ENCODE results near the gene FBN1.

The FBN1 gene

GRCh38 chr15:48407646-48408045 lies 237.9 kb downstream of the FBN1 start:
- Histone ChIP-seq H3K27me3 (ENCODE audit: control insufficient read depth in 1 of 2, insufficient read depth in 2 of 2, low read length in 2 of 2) (no peaks in the 10 kb centered on the region), H3K4me3 (ENCODE audit: low read length in 2 of 2) (no peak overlapping the region), H3K9ac (ENCODE audit: low read length in 2 of 2) (no peak overlapping the region), H3K36me3 (ENCODE audit: control insufficient read depth in 2 of 2, insufficient read depth in 2 of 2, low read length in 2 of 2) (peaks cover 6 to 12% of the 10 kb centered on the region in 2 donors), H3K4me1 (ENCODE audit: control insufficient read depth, insufficient read depth, low read length) (no peaks in the 10 kb centered on the region), H3K27ac (ENCODE audit: low read length) (no peak overlapping the region), H3K9me3 (ENCODE audit: control insufficient read depth in 2 of 2, low read length in 2 of 2) (no peaks in the 10 kb centered on the region)

GRCh38 chr15:48406911-48407310 lies 238.6 kb downstream of the FBN1 start:
- H3K9ac ChIP-seq (ENCODE audit: low read length in 2 of 2): no peak overlapping the region
- no peaks in the 10 kb centered on the region for H3K9me3 ChIP-seq (ENCODE audit: control insufficient read depth in 2 of 2, low read length in 2 of 2)
- no peaks in the 10 kb centered on the region for H3K4me1 ChIP-seq (ENCODE audit: control insufficient read depth, insufficient read depth, low read length)
- H3K36me3 ChIP-seq (ENCODE audit: control insufficient read depth in 2 of 2, insufficient read depth in 2 of 2, low read length in 2 of 2): peaks cover 6 to 7% of the 10 kb centered on the region in 2 donors
- H3K4me3 ChIP-seq (ENCODE audit: low read length in 2 of 2): no peak overlapping the region
- no peaks in the 10 kb centered on the region for H3K27me3 ChIP-seq (ENCODE audit: control insufficient read depth in 1 of 2, insufficient read depth in 2 of 2, low read length in 2 of 2)
- peak overlapping the region; percentile 3 for H3K27ac ChIP-seq (ENCODE audit: low read length)

- peak overlapping the region; percentile 3 for H3K27ac ChIP-seq (ENCODE audit: low read length)
- H3K4me1 ChIP-seq (ENCODE audit: control insufficient read depth, insufficient read depth, low read length): no peaks in the 10 kb centered on the region
- H3K9ac ChIP-seq (ENCODE audit: low read length in 2 of 2): no peak overlapping the region
- peaks cover 3 to 6% of the 10 kb centered on the region in 2 donors for H3K36me3 ChIP-seq (ENCODE audit: control insufficient read depth in 2 of 2, insufficient read depth in 2 of 2, low read length in 2 of 2)
- H3K4me3 ChIP-seq (ENCODE audit: low read length in 2 of 2): no peak overlapping the region
- H3K9me3 ChIP-seq (ENCODE audit: control insufficient read depth in 2 of 2, low read length in 2 of 2): no peaks in the 10 kb centered on the region
- H3K27me3 ChIP-seq (ENCODE audit: control insufficient read depth in 1 of 2, insufficient read depth in 2 of 2, low read length in 2 of 2): no peaks in the 10 kb centered on the region
Observed at GRCh38 chr15:48406266-48406891, 239.1 kb downstream of the FBN1 start.

- Histone ChIP-seq H3K9ac (ENCODE audit: low read length in 2 of 2) (no peak overlapping the region), H3K4me1 (ENCODE audit: control insufficient read depth, insufficient read depth, low read length) (peaks cover 4% of the 10 kb centered on the region), H3K9me3 (ENCODE audit: control insufficient read depth in 2 of 2, low read length in 2 of 2) (no peaks in the 10 kb centered on the region), H3K27ac (ENCODE audit: low read length) (no peak overlapping the region), H3K36me3 (ENCODE audit: control insufficient read depth in 2 of 2, insufficient read depth in 2 of 2, low read length in 2 of 2) (no peaks in the 10 kb centered on the region), H3K27me3 (ENCODE audit: control insufficient read depth in 1 of 2, insufficient read depth in 2 of 2, low read length in 2 of 2) (no peaks in the 10 kb centered on the region), H3K4me3 (ENCODE audit: low read length in 2 of 2) (no peak overlapping the region)
Observed at GRCh38 chr15:48402427-48403177, 242.9 kb downstream of the FBN1 start.

- Histone ChIP-seq H3K4me3 (ENCODE audit: low read length in 2 of 2) (no peak overlapping the region), H3K9me3 (ENCODE audit: control insufficient read depth in 2 of 2, low read length in 2 of 2) (no peaks in the 10 kb centered on the region), H3K36me3 (ENCODE audit: control insufficient read depth in 2 of 2, insufficient read depth in 2 of 2, low read length in 2 of 2) (no peaks in the 10 kb centered on the region), H3K27me3 (ENCODE audit: control insufficient read depth in 1 of 2, insufficient read depth in 2 of 2, low read length in 2 of 2) (no peaks in the 10 kb centered on the region), H3K9ac (ENCODE audit: low read length in 2 of 2) (no peak overlapping the region), H3K27ac (ENCODE audit: low read length) (no peak overlapping the region), H3K4me1 (ENCODE audit: control insufficient read depth, insufficient read depth, low read length) (peaks cover 13% of the 10 kb centered on the region)
Observed at GRCh38 chr15:48400086-48400485, 245.4 kb downstream of the FBN1 start.

- H3K9ac ChIP-seq (ENCODE audit: low read length in 2 of 2): no peak overlapping the region
- no peak overlapping the region for H3K27ac ChIP-seq (ENCODE audit: low read length)
- no peaks in the 10 kb centered on the region for H3K9me3 ChIP-seq (ENCODE audit: control insufficient read depth in 2 of 2, low read length in 2 of 2)
- peaks cover 17% of the 10 kb centered on the region for H3K4me1 ChIP-seq (ENCODE audit: control insufficient read depth, insufficient read depth, low read length)
- no peaks in the 10 kb centered on the region for H3K27me3 ChIP-seq (ENCODE audit: control insufficient read depth in 1 of 2, insufficient read depth in 2 of 2, low read length in 2 of 2)
- no peaks in the 10 kb centered on the region for H3K36me3 ChIP-seq (ENCODE audit: control insufficient read depth in 2 of 2, insufficient read depth in 2 of 2, low read length in 2 of 2)
- H3K4me3 ChIP-seq (ENCODE audit: low read length in 2 of 2): no peak overlapping the region
Observed at GRCh38 chr15:48397841-48398240, 247.7 kb downstream of the FBN1 start.

- peaks cover 24% of the 10 kb centered on the region for H3K4me1 ChIP-seq (ENCODE audit: control insufficient read depth, insufficient read depth, low read length)
- no peak overlapping the region for H3K27ac ChIP-seq (ENCODE audit: low read length)
- H3K27me3 ChIP-seq (ENCODE audit: control insufficient read depth in 1 of 2, insufficient read depth in 2 of 2, low read length in 2 of 2): no peaks in the 10 kb centered on the region
- no peaks in the 10 kb centered on the region for H3K36me3 ChIP-seq (ENCODE audit: control insufficient read depth in 2 of 2, insufficient read depth in 2 of 2, low read length in 2 of 2)
- H3K9me3 ChIP-seq (ENCODE audit: control insufficient read depth in 2 of 2, low read length in 2 of 2): no peaks in the 10 kb centered on the region
- no peak overlapping the region for H3K9ac ChIP-seq (ENCODE audit: low read length in 2 of 2)
- no peak overlapping the region for H3K4me3 ChIP-seq (ENCODE audit: low read length in 2 of 2)
Observed at GRCh38 chr15:48396020-48396419, 249.5 kb downstream of the FBN1 start.

GRCh38 chr15:48395521-48396011 lies 249.9 kb downstream of the FBN1 start:
- Histone ChIP-seq H3K4me1 (ENCODE audit: control insufficient read depth, insufficient read depth, low read length) (peaks cover 24% of the 10 kb centered on the region), H3K36me3 (ENCODE audit: control insufficient read depth in 2 of 2, insufficient read depth in 2 of 2, low read length in 2 of 2) (no peaks in the 10 kb centered on the region), H3K9ac (ENCODE audit: low read length in 2 of 2) (no peak overlapping the region), H3K27me3 (ENCODE audit: control insufficient read depth in 1 of 2, insufficient read depth in 2 of 2, low read length in 2 of 2) (no peaks in the 10 kb centered on the region), H3K4me3 (ENCODE audit: low read length in 2 of 2) (no peak overlapping the region), H3K9me3 (ENCODE audit: control insufficient read depth in 2 of 2, low read length in 2 of 2) (no peaks in the 10 kb centered on the region), H3K27ac (ENCODE audit: low read length) (no peak overlapping the region)

- Histone ChIP-seq H3K4me3 (ENCODE audit: low read length in 2 of 2) (no peak overlapping the region), H3K9ac (ENCODE audit: low read length in 2 of 2) (no peak overlapping the region), H3K9me3 (ENCODE audit: control insufficient read depth in 2 of 2, low read length in 2 of 2) (no peaks in the 10 kb centered on the region), H3K4me1 (ENCODE audit: control insufficient read depth, insufficient read depth, low read length) (peaks cover 24% of the 10 kb centered on the region), H3K36me3 (ENCODE audit: control insufficient read depth in 2 of 2, insufficient read depth in 2 of 2, low read length in 2 of 2) (no peaks in the 10 kb centered on the region), H3K27ac (ENCODE audit: low read length) (no peak overlapping the region), H3K27me3 (ENCODE audit: control insufficient read depth in 1 of 2, insufficient read depth in 2 of 2, low read length in 2 of 2) (no peaks in the 10 kb centered on the region)
Observed at GRCh38 chr15:48394970-48395369, 250.5 kb downstream of the FBN1 start.

- no peak overlapping the region for H3K4me3 ChIP-seq (ENCODE audit: low read length in 2 of 2)
- H3K9me3 ChIP-seq (ENCODE audit: control insufficient read depth in 2 of 2, low read length in 2 of 2): no peaks in the 10 kb centered on the region
- H3K36me3 ChIP-seq (ENCODE audit: control insufficient read depth in 2 of 2, insufficient read depth in 2 of 2, low read length in 2 of 2): no peaks in the 10 kb centered on the region
- H3K27ac ChIP-seq (ENCODE audit: low read length): no peak overlapping the region
- peaks cover 24% of the 10 kb centered on the region for H3K4me1 ChIP-seq (ENCODE audit: control insufficient read depth, insufficient read depth, low read length)
- H3K27me3 ChIP-seq (ENCODE audit: control insufficient read depth in 1 of 2, insufficient read depth in 2 of 2, low read length in 2 of 2): no peaks in the 10 kb centered on the region
- no peak overlapping the region for H3K9ac ChIP-seq (ENCODE audit: low read length in 2 of 2)
Observed at GRCh38 chr15:48393645-48394506, 251.6 kb downstream of the FBN1 start.

Data from stomach smooth muscle (tissue), 2 donors.